ENCODE data around the gene EYA4.

DNA sequence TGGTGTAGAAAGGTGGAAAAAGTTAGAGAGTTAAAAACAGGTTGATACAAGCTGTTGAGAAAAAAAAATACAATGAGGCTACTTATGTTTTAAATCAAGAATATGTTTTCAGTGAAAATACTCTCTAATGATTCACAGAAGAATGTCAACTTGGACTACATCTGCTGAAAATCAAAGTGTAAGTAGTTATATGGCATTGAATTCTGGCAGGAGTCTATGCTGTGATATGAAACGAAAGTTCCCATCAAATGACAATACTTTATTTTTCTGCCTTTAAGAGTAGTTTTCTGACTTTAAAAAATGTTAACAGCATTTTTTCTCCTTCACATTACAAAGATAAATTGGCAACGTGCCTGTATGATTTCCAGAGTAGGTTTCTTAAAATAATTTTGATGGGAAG lies 158.3 kb downstream of the EYA4 start:
- TF ChIP-seq POLR2A (IDR thresholded peaks at IDR 0.05), result no peak
- TF ChIP-seq POLR2AphosphoS5 (IDR thresholded peaks at IDR 0.05), result no peak
